T1000 (cell line): Measurements from ENCODE around the gene HRCT1.
"Not testable (repeated sequence)": the region's sequence is repeated elsewhere in the genome, so short reads cannot be mapped to it uniquely, and the experiment has no call there.

ENCODE experiments used
- DNase-seq: peaks from one replicate; lab custom pipeline; 2025; ENCODE audit warnings: mixed read lengths; lab: John Stamatoyannopoulos, UW

HRCT1 gene

GRCh38 chr9:35905912-35906679, at the start of gene HRCT1:
HRCT1 (plus strand) TSS chr9:35906202; CDS start chr9:35906288, 86 bp downstream.
- peak; percentile 36 for DNase-seq

- DNase-seq, result no peak
Measured at GRCh38 chr9:35856206-35856605, 49.8 kb upstream of the HRCT1 start.

- DNase-seq, result no peak
Measured at GRCh38 chr9:35856882-35857281, 49.1 kb upstream of the HRCT1 start.

- no peak for DNase-seq
Measured at GRCh38 chr9:35858458-35858857, 47.5 kb upstream of the HRCT1 start.

GRCh38 chr9:35859310-35859989, 46.6 kb upstream of the HRCT1 start:
- no peak for DNase-seq

- no peak for DNase-seq
Measured at GRCh38 chr9:35859990-35860339, 46.0 kb upstream of the HRCT1 start.

GRCh38 chr9:35861161-35861897, 44.7 kb upstream of the HRCT1 start:
- DNase-seq, result no peak

- no peak for DNase-seq
Measured at GRCh38 chr9:35862328-35862727, 43.7 kb upstream of the HRCT1 start.

GRCh38 chr9:35863583-35863982, 42.4 kb upstream of the HRCT1 start:
- DNase-seq, result no peak

- no peak for DNase-seq
Measured at GRCh38 chr9:35864695-35865255, 41.2 kb upstream of the HRCT1 start.

- no peak for DNase-seq
Measured at GRCh38 chr9:35867538-35867937, 38.5 kb upstream of the HRCT1 start.

GRCh38 chr9:35868933-35869332, 37.1 kb upstream of the HRCT1 start:
- no peak for DNase-seq

GRCh38 chr9:35869621-35870216, 36.3 kb upstream of the HRCT1 start:
- DNase-seq, result no peak

- DNase-seq, result no peak
Measured at GRCh38 chr9:35870351-35870923, 35.6 kb upstream of the HRCT1 start, which contains the start of gene OR13J1. OR13J1 (minus strand) TSS chr9:35870401; CDS start chr9:35870401, 0 bp downstream.

GRCh38 chr9:35871545-35871944, 34.5 kb upstream of the HRCT1 start:
- no peak for DNase-seq

GRCh38 chr9:35872505-35872904, 33.5 kb upstream of the HRCT1 start:
- no peak for DNase-seq

- DNase-seq, result peak; percentile 29
Measured at GRCh38 chr9:35882263-35882848, 23.6 kb upstream of the HRCT1 start.

GRCh38 chr9:35882996-35883395, 23.0 kb upstream of the HRCT1 start:
- no peak for DNase-seq

- DNase-seq, result not testable (repeated sequence)
Measured at GRCh38 chr9:35884908-35885307, 21.1 kb upstream of the HRCT1 start.

GRCh38 chr9:35891646-35892045, 14.4 kb upstream of the HRCT1 start:
- no peak for DNase-seq

- no peak for DNase-seq
Measured at GRCh38 chr9:35892051-35892450, 14.0 kb upstream of the HRCT1 start.
